Measurements from ENCODE around the gene SUSD5.

DNA sequence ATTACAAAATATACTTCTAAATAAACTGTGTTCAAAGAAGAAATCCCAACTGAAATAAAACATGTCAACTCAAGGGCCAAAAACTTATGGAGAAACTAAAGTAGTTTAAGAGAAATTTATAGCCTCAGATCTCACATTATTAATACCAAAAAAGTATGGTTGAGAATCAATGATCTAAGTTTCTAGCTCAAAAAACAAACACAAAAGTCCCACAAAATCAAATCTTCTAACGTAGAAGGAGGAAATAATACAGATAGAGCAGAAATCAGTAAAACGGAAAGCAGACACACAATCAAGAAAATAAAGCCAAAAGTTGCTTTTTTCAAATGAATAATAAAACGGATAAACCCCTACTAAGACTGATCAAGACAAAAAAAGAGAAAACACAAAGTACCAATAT, 2.9 kb downstream of the SUSD5 start:
- TF ChIP-seq, protein P1, sequence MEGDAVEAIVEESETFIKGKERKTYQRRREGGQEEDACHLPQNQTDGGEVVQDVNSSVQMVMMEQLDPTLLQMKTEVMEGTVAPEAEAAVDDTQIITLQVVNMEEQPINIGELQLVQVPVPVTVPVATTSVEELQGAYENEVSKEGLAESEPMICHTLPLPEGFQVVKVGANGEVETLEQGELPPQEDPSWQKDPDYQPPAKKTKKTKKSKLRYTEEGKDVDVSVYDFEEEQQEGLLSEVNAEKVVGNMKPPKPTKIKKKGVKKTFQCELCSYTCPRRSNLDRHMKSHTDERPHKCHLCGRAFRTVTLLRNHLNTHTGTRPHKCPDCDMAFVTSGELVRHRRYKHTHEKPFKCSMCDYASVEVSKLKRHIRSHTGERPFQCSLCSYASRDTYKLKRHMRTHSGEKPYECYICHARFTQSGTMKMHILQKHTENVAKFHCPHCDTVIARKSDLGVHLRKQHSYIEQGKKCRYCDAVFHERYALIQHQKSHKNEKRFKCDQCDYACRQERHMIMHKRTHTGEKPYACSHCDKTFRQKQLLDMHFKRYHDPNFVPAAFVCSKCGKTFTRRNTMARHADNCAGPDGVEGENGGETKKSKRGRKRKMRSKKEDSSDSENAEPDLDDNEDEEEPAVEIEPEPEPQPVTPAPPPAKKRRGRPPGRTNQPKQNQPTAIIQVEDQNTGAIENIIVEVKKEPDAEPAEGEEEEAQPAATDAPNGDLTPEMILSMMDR (IDR thresholded peaks at IDR 0.05): no peak
- TF ChIP-seq EZH2phosphoT487 (IDR thresholded peaks at IDR 0.05): no peak

All from neural progenitor cell (in vitro differentiated cells).